OCI-LY1 (cell line): Measurements from ENCODE around the gene ATP4A.

Experiments
- H2AFZ ChIP-seq: fragments of 200-600 bp; sonication (generic), shearing (Covaris generic); 2 replicates; pipeline ENCODE4 v1.6.0; 2014; ENCODE audit warnings: antibody characterized with exemption, mild to moderate bottlenecking, low read length
- H3F3A ChIP-seq: fragments of 200-600 bp; sonication (generic), shearing (Covaris generic); 2 replicates; pipeline ENCODE4 v1.6.0; 2014; ENCODE audit warnings: mild to moderate bottlenecking, antibody characterized with exemption, low read length, moderate library complexity; ENCODE audit not compliant: insufficient read depth
- H3K27ac ChIP-seq: fragments of 200-600 bp; sonication (generic); 2 replicates; pipeline ENCODE4 v1.5.1; 2014; ENCODE audit warnings: low read length, mixed run types, mild to moderate bottlenecking, low read depth; ENCODE audit not compliant: poor library complexity, severe bottlenecking
- H3K27me3 ChIP-seq: fragments of 200-600 bp; sonication (generic); 2 replicates; pipeline ENCODE4 v1.6.0; 2014; ENCODE audit warnings: antibody characterized with exemption, mild to moderate bottlenecking, low read length, moderate library complexity; ENCODE audit not compliant: insufficient read depth
- H3K36me3 ChIP-seq: fragments of 200-600 bp; sonication (generic); 2 replicates; pipeline ENCODE4 v1.6.1; 2014; ENCODE audit warnings: mild to moderate bottlenecking, antibody characterized with exemption, low read length, moderate library complexity, mixed read lengths; ENCODE audit not compliant: insufficient read depth
- H3K4me1 ChIP-seq: fragments of 200-600 bp; sonication (generic); 2 replicates; pipeline ENCODE4 v1.5.1; 2014; ENCODE audit warnings: mild to moderate bottlenecking, low read length, moderate library complexity; ENCODE audit not compliant: insufficient read depth, severe bottlenecking
- H3K4me2 ChIP-seq: fragments of 200-600 bp; sonication (generic), shearing (Covaris generic); 2 replicates; pipeline ENCODE4 v1.6.1; 2014; ENCODE audit warnings: low read length
- H3K4me3 ChIP-seq: fragments of 200-600 bp; sonication (generic); 2 replicates; pipeline ENCODE4 v1.5.1; 2014; ENCODE audit warnings: low read length, low read depth, mild to moderate bottlenecking, mixed read lengths; ENCODE audit not compliant: poor library complexity, severe bottlenecking
- H3K79me2 ChIP-seq: fragments of 200-600 bp; shearing (Covaris generic); 2 replicates; pipeline ENCODE4 v1.6.1; 2016; ENCODE audit warnings: mixed run types, low read length, mixed read lengths; ENCODE audit not compliant: insufficient read depth
- H3K9ac ChIP-seq: fragments of 200-600 bp; sonication (generic), shearing (Covaris generic); 2 replicates; pipeline ENCODE4 v1.6.1; 2014; ENCODE audit warnings: mild to moderate bottlenecking, low read length, mixed read lengths
- H3K9me2 ChIP-seq: fragments of 200-600 bp; sonication (generic), shearing (Covaris generic); 2 replicates; pipeline ENCODE4 v1.6.1; 2014; ENCODE audit warnings: low read depth, mild to moderate bottlenecking, low read length, mixed read lengths
- H3K9me3 ChIP-seq: fragments of 200-600 bp; shearing (Covaris generic); 2 replicates; pipeline ENCODE4 v1.6.1; 2014; ENCODE audit warnings: low read length, mixed read lengths
- H4K20me1 ChIP-seq: fragments of 200-600 bp; sonication (generic), shearing (Covaris generic); 2 replicates; pipeline ENCODE4 v1.6.0; 2016; ENCODE audit warnings: mild to moderate bottlenecking, low read length; ENCODE audit not compliant: insufficient read depth
- CTCF ChIP-seq: fragments of 200-600 bp; sonication (generic), shearing (Covaris generic); IDR thresholded peaks from 2 replicates; pipeline ENCODE4 v1.5.1; 2017; ENCODE audit warnings: mild to moderate bottlenecking, antibody characterized with exemption, low read length, moderate library complexity, mixed read lengths
- EZH2 ChIP-seq: fragments of 200-600 bp; sonication (generic), shearing (Covaris generic); IDR thresholded peaks from 2 replicates; pipeline ENCODE4 v1.8.0; 2017; ENCODE audit warnings: borderline replicate concordance, mixed run types, mild to moderate bottlenecking, antibody characterized with exemption, low read length, moderate library complexity, mixed read lengths

ATP4A gene

GRCh38 chr19:35562336-35562735 is 1.1 kb downstream of the ATP4A start:
- no peaks in the 10 kb centered on the region for H3F3A ChIP-seq
- H3K27me3 ChIP-seq, result no peaks in the 10 kb centered on the region; the same call in none of the 2 replicates
- H3K4me2 ChIP-seq, result no peak overlapping the region
- no peak overlapping the region for H3K4me3 ChIP-seq
- H3K79me2 ChIP-seq, result no peaks in the 10 kb centered on the region
- no peaks in the 10 kb centered on the region for H3K9me2 ChIP-seq
- H3K9ac ChIP-seq, result no peak overlapping the region
- no peaks in the 10 kb centered on the region for H3K9me3 ChIP-seq
- no peak overlapping the region for H2AFZ ChIP-seq
- TF ChIP-seq EZH2 (no peak), CTCF (no peak)
- H4K20me1 ChIP-seq, result no peaks in the 10 kb centered on the region
- H3K36me3 ChIP-seq, result no peaks in the 10 kb centered on the region
- no peak overlapping the region for H3K27ac ChIP-seq
- peaks cover 11% of the 10 kb centered on the region for H3K4me1 ChIP-seq

GRCh38 chr19:35561436-35561835 is 2.0 kb downstream of the ATP4A start:
- peaks cover 11% of the 10 kb centered on the region for H3K4me1 ChIP-seq
- H3K9ac ChIP-seq, result no peak overlapping the region
- H3K9me3 ChIP-seq, result no peaks in the 10 kb centered on the region
- H2AFZ ChIP-seq, result no peak overlapping the region
- no peaks in the 10 kb centered on the region for H3K36me3 ChIP-seq
- H3K4me2 ChIP-seq, result no peak overlapping the region
- TF ChIP-seq EZH2 (no peak), CTCF (no peak)
- no peaks in the 10 kb centered on the region; the same call in none of the 2 replicates for H3K27me3 ChIP-seq
- no peaks in the 10 kb centered on the region for H3K9me2 ChIP-seq
- H3K4me3 ChIP-seq, result no peak overlapping the region
- H3K27ac ChIP-seq, result no peak overlapping the region
- no peaks in the 10 kb centered on the region for H3K79me2 ChIP-seq
- H4K20me1 ChIP-seq, result no peaks in the 10 kb centered on the region
- no peaks in the 10 kb centered on the region for H3F3A ChIP-seq

GRCh38 chr19:35560677-35561076 is 2.8 kb downstream of the ATP4A start:
- Histone ChIP-seq H3K27ac (no peak overlapping the region), H3K36me3 (no peaks in the 10 kb centered on the region), H3K9me2 (no peaks in the 10 kb centered on the region), H3K79me2 (no peaks in the 10 kb centered on the region), H3K27me3 (no peaks in the 10 kb centered on the region; the same call in none of the 2 replicates), H4K20me1 (no peaks in the 10 kb centered on the region), H3K4me1 (peaks cover 11% of the 10 kb centered on the region), H3K4me2 (no peak overlapping the region), H3K4me3 (no peak overlapping the region), H3F3A (no peaks in the 10 kb centered on the region), H3K9me3 (no peaks in the 10 kb centered on the region), H2AFZ (no peak overlapping the region), H3K9ac (no peak overlapping the region)
- no peak for TF ChIP-seq CTCF
- no peak for TF ChIP-seq EZH2
